ENCODE results near the gene ZBTB20.

The ZBTB20 gene

DNA sequence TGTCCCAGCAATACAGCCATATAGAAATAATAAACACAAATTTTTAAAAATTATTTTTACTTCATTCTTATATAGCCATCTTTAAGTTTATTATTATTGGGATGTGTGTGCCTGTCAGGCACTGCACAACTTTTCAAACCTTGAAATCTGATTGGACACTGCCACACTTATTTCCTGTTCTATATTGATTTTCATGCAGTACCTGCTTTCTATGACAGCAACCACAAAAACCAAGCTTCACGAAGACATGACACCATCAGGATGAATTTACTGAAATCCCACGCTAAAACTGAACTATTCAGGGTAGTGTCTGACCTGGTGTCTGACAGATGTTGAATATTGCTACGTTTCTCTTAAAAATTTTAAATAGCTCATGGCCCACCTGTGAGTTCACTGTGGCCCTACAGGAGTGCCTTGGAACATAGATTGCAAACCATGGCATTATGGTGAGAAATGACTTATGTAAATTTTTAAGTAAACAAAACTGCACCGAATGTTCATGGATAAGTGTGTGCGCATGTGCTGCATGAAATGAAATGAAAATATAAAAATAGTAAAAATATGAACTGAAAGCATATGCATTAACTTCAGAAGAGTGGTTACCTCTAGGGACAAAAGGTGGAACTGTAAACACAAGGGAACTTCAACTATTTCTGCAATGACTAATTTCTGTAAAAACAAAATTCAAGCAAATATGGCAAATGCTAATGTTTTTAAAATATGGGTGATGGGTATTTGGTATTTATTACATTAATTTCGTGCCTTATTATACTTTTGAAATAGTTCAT is 152.3 kb downstream of the ZBTB20 start:
- Histone ChIP-seq H3K36me3 (ENCODE audit: control insufficient read depth, insufficient read depth, low read length) (no peaks in the 10 kb centered on the region), H3K9ac (ENCODE audit: low read depth, low read length) (no peak overlapping the region), H3K9me3 (ENCODE audit: control insufficient read depth, insufficient read depth, low read length) (no peaks in the 10 kb centered on the region), H3K4me1 (ENCODE audit: control insufficient read depth, insufficient read depth, low read length) (no peaks in the 10 kb centered on the region), H3K4me3 (ENCODE audit: low read depth, low read length) (no peak overlapping the region), H3K27me3 (ENCODE audit: control insufficient read depth, insufficient read depth, low read length) (no peaks in the 10 kb centered on the region)

- H3K4me3 ChIP-seq (ENCODE audit: low read depth, low read length) = no peak overlapping the region
- H3K36me3 ChIP-seq (ENCODE audit: control insufficient read depth, insufficient read depth, low read length) = no peaks in the 10 kb centered on the region
- no peak overlapping the region for H3K9ac ChIP-seq (ENCODE audit: low read depth, low read length)
- no peaks in the 10 kb centered on the region for H3K9me3 ChIP-seq (ENCODE audit: control insufficient read depth, insufficient read depth, low read length)
- H3K4me1 ChIP-seq (ENCODE audit: control insufficient read depth, insufficient read depth, low read length) = no peaks in the 10 kb centered on the region
- H3K27me3 ChIP-seq (ENCODE audit: control insufficient read depth, insufficient read depth, low read length) = no peaks in the 10 kb centered on the region
Observed at GRCh38 chr3:114985776-114986175, 161.3 kb downstream of the ZBTB20 start.

DNA sequence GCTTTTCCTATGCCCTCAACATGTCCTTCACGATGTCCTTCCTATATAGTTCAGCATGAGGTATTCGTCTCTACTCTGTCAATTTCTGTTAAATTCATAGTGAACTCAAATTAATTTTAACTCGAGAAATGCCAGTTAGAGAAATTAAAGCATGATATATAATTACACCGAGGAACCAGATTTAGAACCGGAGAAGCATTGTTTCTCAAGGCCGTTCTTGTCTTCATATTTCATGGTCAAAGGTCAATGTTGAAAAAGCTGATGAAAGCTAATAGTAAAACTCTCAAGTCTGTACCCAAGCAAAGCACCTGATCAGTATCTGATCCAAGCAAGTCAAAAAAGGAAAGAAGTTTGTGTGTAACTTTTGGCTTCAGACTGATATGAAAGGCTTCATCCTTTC is 163.8 kb downstream of the ZBTB20 start:
- H3K4me1 ChIP-seq (ENCODE audit: control insufficient read depth, insufficient read depth, low read length) = no peaks in the 10 kb centered on the region
- no peaks in the 10 kb centered on the region for H3K9me3 ChIP-seq (ENCODE audit: control insufficient read depth, insufficient read depth, low read length)
- H3K36me3 ChIP-seq (ENCODE audit: control insufficient read depth, insufficient read depth, low read length) = no peaks in the 10 kb centered on the region
- no peaks in the 10 kb centered on the region for H3K27me3 ChIP-seq (ENCODE audit: control insufficient read depth, insufficient read depth, low read length)
- H3K9ac ChIP-seq (ENCODE audit: low read depth, low read length) = no peak overlapping the region
- no peak overlapping the region for H3K4me3 ChIP-seq (ENCODE audit: low read depth, low read length)

GRCh38 chr3:114974387-114974786 is 172.7 kb downstream of the ZBTB20 start:
- H3K4me3 ChIP-seq (ENCODE audit: low read depth, low read length) = no peak overlapping the region
- no peaks in the 10 kb centered on the region for H3K9me3 ChIP-seq (ENCODE audit: control insufficient read depth, insufficient read depth, low read length)
- no peaks in the 10 kb centered on the region for H3K4me1 ChIP-seq (ENCODE audit: control insufficient read depth, insufficient read depth, low read length)
- H3K27me3 ChIP-seq (ENCODE audit: control insufficient read depth, insufficient read depth, low read length) = no peaks in the 10 kb centered on the region
- no peak overlapping the region for H3K9ac ChIP-seq (ENCODE audit: low read depth, low read length)
- H3K36me3 ChIP-seq (ENCODE audit: control insufficient read depth, insufficient read depth, low read length) = no peaks in the 10 kb centered on the region

DNA sequence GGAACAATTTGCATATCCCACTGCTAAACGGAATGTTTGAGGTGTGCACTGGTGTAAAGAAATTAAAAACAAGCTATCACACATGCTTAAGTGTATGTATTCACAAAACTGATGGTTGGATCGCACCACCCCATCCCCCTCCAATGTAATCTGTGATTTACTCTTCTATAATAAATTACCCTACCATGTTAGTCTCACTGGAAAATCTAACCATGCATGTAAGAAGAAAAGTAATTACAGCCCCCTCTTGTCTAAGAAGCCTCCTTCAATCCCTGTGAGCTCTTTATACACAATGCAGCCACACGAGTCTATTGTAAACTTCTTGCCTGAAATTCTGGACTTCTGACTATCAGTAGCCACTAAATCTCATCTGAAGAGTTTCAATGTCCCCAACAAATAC is 173.6 kb downstream of the ZBTB20 start:
- no peaks in the 10 kb centered on the region for H3K9me3 ChIP-seq (ENCODE audit: control insufficient read depth, insufficient read depth, low read length)
- H3K9ac ChIP-seq (ENCODE audit: low read depth, low read length) = no peak overlapping the region
- H3K4me3 ChIP-seq (ENCODE audit: low read depth, low read length) = no peak overlapping the region
- H3K36me3 ChIP-seq (ENCODE audit: control insufficient read depth, insufficient read depth, low read length) = no peaks in the 10 kb centered on the region
- no peaks in the 10 kb centered on the region for H3K27me3 ChIP-seq (ENCODE audit: control insufficient read depth, insufficient read depth, low read length)
- no peaks in the 10 kb centered on the region for H3K4me1 ChIP-seq (ENCODE audit: control insufficient read depth, insufficient read depth, low read length)

- no peaks in the 10 kb centered on the region for H3K27me3 ChIP-seq (ENCODE audit: control insufficient read depth, insufficient read depth, low read length)
- no peak overlapping the region for H3K4me3 ChIP-seq (ENCODE audit: low read depth, low read length)
- no peaks in the 10 kb centered on the region for H3K4me1 ChIP-seq (ENCODE audit: control insufficient read depth, insufficient read depth, low read length)
- H3K9me3 ChIP-seq (ENCODE audit: control insufficient read depth, insufficient read depth, low read length) = no peaks in the 10 kb centered on the region
- H3K36me3 ChIP-seq (ENCODE audit: control insufficient read depth, insufficient read depth, low read length) = no peaks in the 10 kb centered on the region
- no peak overlapping the region for H3K9ac ChIP-seq (ENCODE audit: low read depth, low read length)
Observed at GRCh38 chr3:114967168-114967567, 179.9 kb downstream of the ZBTB20 start.

DNA sequence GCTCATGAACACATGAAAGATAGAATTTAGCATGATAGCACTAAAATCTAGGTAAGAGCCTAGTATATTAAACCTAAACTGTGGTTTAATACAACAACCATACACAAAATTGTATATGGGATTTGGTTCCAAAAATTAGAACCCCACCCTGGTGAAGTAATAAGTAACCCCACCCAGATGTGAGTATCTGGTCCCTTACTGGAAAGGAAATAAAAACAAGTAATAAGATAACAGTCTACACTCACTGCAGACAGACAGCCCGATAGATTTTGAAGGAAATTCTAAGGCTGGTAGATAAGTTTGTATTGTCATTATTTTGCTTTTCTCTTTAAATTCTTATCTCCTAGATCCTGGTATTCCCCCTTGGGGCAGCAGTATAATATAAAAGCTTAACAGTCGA is 184.9 kb downstream of the ZBTB20 start:
- no peak overlapping the region for H3K4me3 ChIP-seq (ENCODE audit: low read depth, low read length)
- no peak overlapping the region for H3K9ac ChIP-seq (ENCODE audit: low read depth, low read length)
- no peaks in the 10 kb centered on the region for H3K9me3 ChIP-seq (ENCODE audit: control insufficient read depth, insufficient read depth, low read length)
- no peaks in the 10 kb centered on the region for H3K27me3 ChIP-seq (ENCODE audit: control insufficient read depth, insufficient read depth, low read length)
- H3K36me3 ChIP-seq (ENCODE audit: control insufficient read depth, insufficient read depth, low read length) = no peaks in the 10 kb centered on the region
- no peaks in the 10 kb centered on the region for H3K4me1 ChIP-seq (ENCODE audit: control insufficient read depth, insufficient read depth, low read length)

DNA sequence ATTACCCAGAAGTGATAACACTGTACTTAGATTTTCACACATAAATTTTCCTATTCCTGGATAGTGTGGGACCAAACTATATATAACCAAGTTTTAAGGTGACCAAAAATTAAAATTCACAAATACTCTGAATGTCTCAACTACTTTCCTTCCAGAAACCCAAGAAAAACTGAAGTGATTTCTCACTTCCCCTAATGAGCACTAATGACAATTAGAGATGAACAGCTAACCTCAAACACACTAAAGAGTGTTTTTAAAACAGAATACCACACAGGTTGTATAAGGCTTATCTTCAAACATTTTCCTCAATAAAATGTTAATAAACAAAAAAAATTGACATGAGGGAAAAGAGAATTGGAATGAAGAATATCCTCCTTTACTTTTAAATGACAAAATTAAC is 188.2 kb downstream of the ZBTB20 start:
- peaks cover 5% of the 10 kb centered on the region for H3K4me1 ChIP-seq (ENCODE audit: control insufficient read depth, insufficient read depth, low read length)
- no peak overlapping the region for H3K9ac ChIP-seq (ENCODE audit: low read depth, low read length)
- no peaks in the 10 kb centered on the region for H3K27me3 ChIP-seq (ENCODE audit: control insufficient read depth, insufficient read depth, low read length)
- H3K4me3 ChIP-seq (ENCODE audit: low read depth, low read length) = no peak overlapping the region
- H3K36me3 ChIP-seq (ENCODE audit: control insufficient read depth, insufficient read depth, low read length) = no peaks in the 10 kb centered on the region
- no peaks in the 10 kb centered on the region for H3K9me3 ChIP-seq (ENCODE audit: control insufficient read depth, insufficient read depth, low read length)

GRCh38 chr3:114953800-114954199 is 193.3 kb downstream of the ZBTB20 start:
- Histone ChIP-seq H3K36me3 (ENCODE audit: control insufficient read depth, insufficient read depth, low read length) (no peaks in the 10 kb centered on the region), H3K9me3 (ENCODE audit: control insufficient read depth, insufficient read depth, low read length) (no peaks in the 10 kb centered on the region), H3K4me1 (ENCODE audit: control insufficient read depth, insufficient read depth, low read length) (peaks cover 8% of the 10 kb centered on the region), H3K9ac (ENCODE audit: low read depth, low read length) (no peak overlapping the region), H3K4me3 (ENCODE audit: low read depth, low read length) (no peak overlapping the region), H3K27me3 (ENCODE audit: control insufficient read depth, insufficient read depth, low read length) (no peaks in the 10 kb centered on the region)

GRCh38 chr3:114953215-114953799 is 193.8 kb downstream of the ZBTB20 start:
- Histone ChIP-seq H3K27me3 (ENCODE audit: control insufficient read depth, insufficient read depth, low read length) (no peaks in the 10 kb centered on the region), H3K4me1 (ENCODE audit: control insufficient read depth, insufficient read depth, low read length) (peaks cover 8% of the 10 kb centered on the region), H3K36me3 (ENCODE audit: control insufficient read depth, insufficient read depth, low read length) (no peaks in the 10 kb centered on the region), H3K9me3 (ENCODE audit: control insufficient read depth, insufficient read depth, low read length) (no peaks in the 10 kb centered on the region), H3K9ac (ENCODE audit: low read depth, low read length) (no peak overlapping the region), H3K4me3 (ENCODE audit: low read depth, low read length) (no peak overlapping the region)

DNA sequence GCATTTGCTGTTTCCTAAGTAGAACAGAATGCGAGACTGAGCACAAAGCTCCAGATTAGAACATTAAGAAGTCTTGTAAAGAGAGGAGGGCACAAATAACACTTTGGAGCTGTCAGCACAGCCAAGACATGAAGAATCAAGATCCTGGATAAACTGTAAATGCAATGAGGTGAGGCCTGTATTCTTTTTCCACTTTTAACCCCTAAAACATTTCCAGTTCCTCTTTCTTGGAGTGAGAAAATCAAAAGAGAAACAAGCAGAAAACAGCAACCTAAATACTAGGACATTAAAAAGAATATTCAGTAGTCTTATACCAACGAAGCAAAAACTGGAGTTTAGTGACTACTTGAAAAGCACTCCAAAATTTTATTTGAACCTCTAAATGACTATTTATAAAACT is 204.3 kb downstream of the ZBTB20 start:
- Histone ChIP-seq H3K27me3 (ENCODE audit: control insufficient read depth, insufficient read depth, low read length) (no peaks in the 10 kb centered on the region), H3K4me1 (ENCODE audit: control insufficient read depth, insufficient read depth, low read length) (no peaks in the 10 kb centered on the region), H3K9ac (ENCODE audit: low read depth, low read length) (no peak overlapping the region), H3K4me3 (ENCODE audit: low read depth, low read length) (no peak overlapping the region), H3K36me3 (ENCODE audit: control insufficient read depth, insufficient read depth, low read length) (no peaks in the 10 kb centered on the region), H3K9me3 (ENCODE audit: control insufficient read depth, insufficient read depth, low read length) (no peaks in the 10 kb centered on the region)

DNA sequence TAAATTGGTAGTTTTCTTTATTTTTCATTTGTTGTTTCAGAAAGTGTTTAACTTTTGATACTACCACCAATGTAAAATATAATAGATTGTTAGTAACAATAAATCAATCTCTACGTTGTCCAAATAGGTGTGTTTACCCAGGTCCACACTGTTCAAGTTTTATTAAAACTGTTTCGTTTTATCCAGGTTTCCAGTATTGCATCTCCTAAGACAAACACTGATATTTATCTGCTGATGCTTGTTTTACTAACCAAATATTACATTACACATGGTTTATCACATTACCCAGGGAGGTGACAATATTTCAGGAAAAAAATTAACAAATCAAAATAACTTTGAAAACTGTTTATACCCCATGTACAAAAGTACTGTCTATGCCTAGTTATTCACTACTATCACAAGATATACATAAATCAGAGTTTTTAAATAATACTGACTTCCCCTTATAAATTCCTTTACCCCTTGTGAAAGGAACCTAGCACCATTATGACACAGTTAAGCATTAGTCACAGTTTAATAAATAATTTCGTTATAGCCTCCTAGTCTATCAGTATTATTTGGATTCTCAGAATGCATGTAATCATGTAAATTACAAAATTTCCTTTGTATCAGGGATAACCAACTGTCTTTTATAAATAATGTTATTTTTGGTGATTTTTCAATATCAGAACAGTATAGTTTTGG is 205.3 kb downstream of the ZBTB20 start:
- no peak overlapping the region for H3K9ac ChIP-seq (ENCODE audit: low read depth, low read length)
- H3K4me3 ChIP-seq (ENCODE audit: low read depth, low read length) = no peak overlapping the region
- no peaks in the 10 kb centered on the region for H3K36me3 ChIP-seq (ENCODE audit: control insufficient read depth, insufficient read depth, low read length)

More for the DNA sequence above, 205.3 kb downstream of the ZBTB20 start:
- Histone ChIP-seq H3K9me3 (ENCODE audit: control insufficient read depth, insufficient read depth, low read length) (no peaks in the 10 kb centered on the region), H3K27me3 (ENCODE audit: control insufficient read depth, insufficient read depth, low read length) (no peaks in the 10 kb centered on the region), H3K4me1 (ENCODE audit: control insufficient read depth, insufficient read depth, low read length) (no peaks in the 10 kb centered on the region)

Measured in iPS-15b (cell line).